ENCODE data around the gene RTN4RL1. TPM values are rescaled to one million over a fixed set of nuclear protein-coding genes. Genes with fewer than 3 reads are reported as not detected.

RTN4RL1 gene
- total and polyA plus RNA-seq, 2 of the 13 experiments (the other 11 are each of a cell fraction or from before 2014, with no cell fraction given) = 0.01 TPM; not detected in 1

DNA sequence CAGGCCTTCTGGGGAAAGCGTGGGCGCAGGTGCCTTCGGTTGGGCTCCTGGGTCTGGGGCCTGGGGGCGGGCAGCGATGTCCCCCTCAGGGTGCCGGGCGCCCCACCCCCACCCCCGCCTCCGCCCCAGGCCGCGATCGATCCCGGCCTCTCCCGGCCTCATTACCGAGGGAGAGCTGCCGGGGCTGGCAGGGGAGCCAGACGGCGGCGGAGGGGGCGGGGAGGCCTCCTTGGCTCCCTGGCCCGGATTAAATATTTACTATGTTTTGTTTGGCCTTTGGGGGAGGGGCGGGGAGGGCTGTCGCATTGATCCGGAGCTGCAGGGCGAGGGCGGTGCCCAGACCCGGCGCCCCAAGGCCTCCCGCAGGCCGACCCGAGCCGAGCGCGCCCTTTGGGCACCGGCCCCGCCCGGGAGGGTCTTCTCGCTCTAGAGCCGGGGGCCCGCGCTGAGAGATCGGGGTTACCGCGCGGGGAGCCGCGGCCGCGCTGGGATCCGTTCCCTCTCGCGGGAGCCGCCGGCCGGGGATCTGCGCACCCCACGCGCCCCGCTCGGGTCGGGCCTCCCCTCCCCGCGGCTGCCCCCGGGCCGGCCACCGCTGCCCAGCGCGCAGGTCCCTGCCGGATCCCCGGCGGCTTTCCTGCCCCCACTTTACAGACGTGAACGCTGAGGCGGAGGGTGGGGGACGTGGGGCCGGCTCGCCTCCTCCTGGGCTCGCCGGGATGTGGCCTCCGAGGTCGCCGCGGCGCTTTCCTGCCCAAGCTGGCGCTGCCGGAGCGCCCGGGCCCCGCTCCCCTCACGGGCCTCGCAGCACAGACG lies 27.0 kb downstream of the RTN4RL1 start (continued):
- TF ChIP-seq ZNF30 (CRISPR knock-in tag; IDR thresholded peaks at IDR 0.05) = no peak
- 0 out of 2 replicates have a peak, but pooled peaks have one; percentile 35 for TF ChIP-seq HNRNPL (IDR thresholded peaks at IDR 0.05; ENCODE audit: low read depth, low read length)
- no peak for TF ChIP-seq HES4 (CRISPR knock-in tag; IDR thresholded peaks at IDR 0.05; ENCODE audit: borderline replicate concordance)
- TF ChIP-seq KLF16 (CRISPR knock-in tag; IDR thresholded peaks at IDR 0.05) = peak in 1 of 2 experiments; percentile 46; a peak in 1 of 4 replicates
- TF ChIP-seq ZNF557 (CRISPR knock-in tag; IDR thresholded peaks at IDR 0.05) = no peak
- TF ChIP-seq, protein P1, sequence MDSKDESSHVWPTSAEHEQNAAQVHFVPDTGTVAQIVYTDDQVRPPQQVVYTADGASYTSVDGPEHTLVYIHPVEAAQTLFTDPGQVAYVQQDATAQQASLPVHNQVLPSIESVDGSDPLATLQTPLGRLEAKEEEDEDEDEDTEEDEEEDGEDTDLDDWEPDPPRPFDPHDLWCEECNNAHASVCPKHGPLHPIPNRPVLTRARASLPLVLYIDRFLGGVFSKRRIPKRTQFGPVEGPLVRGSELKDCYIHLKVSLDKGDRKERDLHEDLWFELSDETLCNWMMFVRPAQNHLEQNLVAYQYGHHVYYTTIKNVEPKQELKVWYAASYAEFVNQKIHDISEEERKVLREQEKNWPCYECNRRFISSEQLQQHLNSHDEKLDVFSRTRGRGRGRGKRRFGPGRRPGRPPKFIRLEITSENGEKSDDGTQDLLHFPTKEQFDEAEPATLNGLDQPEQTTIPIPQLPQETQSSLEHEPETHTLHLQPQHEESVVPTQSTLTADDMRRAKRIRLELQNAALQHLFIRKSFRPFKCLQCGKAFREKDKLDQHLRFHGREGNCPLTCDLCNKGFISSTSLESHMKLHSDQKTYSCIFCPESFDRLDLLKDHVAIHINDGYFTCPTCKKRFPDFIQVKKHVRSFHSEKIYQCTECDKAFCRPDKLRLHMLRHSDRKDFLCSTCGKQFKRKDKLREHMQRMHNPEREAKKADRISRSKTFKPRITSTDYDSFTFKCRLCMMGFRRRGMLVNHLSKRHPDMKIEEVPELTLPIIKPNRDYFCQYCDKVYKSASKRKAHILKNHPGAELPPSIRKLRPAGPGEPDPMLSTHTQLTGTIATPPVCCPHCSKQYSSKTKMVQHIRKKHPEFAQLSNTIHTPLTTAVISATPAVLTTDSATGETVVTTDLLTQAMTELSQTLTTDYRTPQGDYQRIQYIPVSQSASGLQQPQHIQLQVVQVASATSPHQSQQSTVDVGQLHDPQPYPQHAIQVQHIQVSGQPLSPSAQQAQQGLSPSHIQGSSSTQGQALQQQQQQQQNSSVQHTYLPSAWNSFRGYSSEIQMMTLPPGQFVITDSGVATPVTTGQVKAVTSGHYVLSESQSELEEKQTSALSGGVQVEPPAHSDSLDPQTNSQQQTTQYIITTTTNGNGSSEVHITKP (CRISPR knock-in tag; IDR thresholded peaks at IDR 0.05; ENCODE audit: low read depth) = no peak
- TF ChIP-seq ZNF3 (CRISPR knock-in tag; IDR thresholded peaks at IDR 0.05) = no peak
- TF ChIP-seq DNMT3B (CRISPR knock-in tag; conservative IDR thresholded peaks at IDR 0.05) = no peak
- no peak; the same call in 1 of the 2 replicates for TF ChIP-seq KAT2B (IDR thresholded peaks at IDR 0.05; ENCODE audit: borderline replicate concordance, low read depth, low read length)
- no peak for TF ChIP-seq ZNF326 (CRISPR knock-in tag; IDR thresholded peaks at IDR 0.05; ENCODE audit: borderline replicate concordance)
- no peak for TF ChIP-seq NBN (conservative IDR thresholded peaks at IDR 0.05)
- peak; percentile 80 for TF ChIP-seq RBM39 (IDR thresholded peaks at IDR 0.05; ENCODE audit: low read depth, low read length, poor library complexity, severe bottlenecking)
- TF ChIP-seq, protein P2, sequence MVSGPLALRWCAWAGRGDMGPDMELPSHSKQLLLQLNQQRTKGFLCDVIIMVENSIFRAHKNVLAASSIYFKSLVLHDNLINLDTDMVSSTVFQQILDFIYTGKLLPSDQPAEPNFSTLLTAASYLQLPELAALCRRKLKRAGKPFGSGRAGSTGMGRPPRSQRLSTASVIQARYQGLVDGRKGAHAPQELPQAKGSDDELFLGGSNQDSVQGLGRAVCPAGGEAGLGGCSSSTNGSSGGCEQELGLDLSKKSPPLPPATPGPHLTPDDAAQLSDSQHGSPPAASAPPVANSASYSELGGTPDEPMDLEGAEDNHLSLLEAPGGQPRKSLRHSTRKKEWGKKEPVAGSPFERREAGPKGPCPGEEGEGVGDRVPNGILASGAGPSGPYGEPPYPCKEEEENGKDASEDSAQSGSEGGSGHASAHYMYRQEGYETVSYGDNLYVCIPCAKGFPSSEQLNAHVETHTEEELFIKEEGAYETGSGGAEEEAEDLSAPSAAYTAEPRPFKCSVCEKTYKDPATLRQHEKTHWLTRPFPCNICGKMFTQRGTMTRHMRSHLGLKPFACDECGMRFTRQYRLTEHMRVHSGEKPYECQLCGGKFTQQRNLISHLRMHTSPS (CRISPR knock-in tag; IDR thresholded peaks at IDR 0.05; ENCODE audit: low read depth) = peak; percentile 68; the same call in 1 of the 2 replicates
- no peak for TF ChIP-seq NFIC (IDR thresholded peaks at IDR 0.05; ENCODE audit: low read length)
- no peak for TF ChIP-seq ZSCAN9 (CRISPR knock-in tag; IDR thresholded peaks at IDR 0.05; ENCODE audit: borderline replicate concordance)
- TF ChIP-seq KLF13 (CRISPR knock-in tag; IDR thresholded peaks at IDR 0.05) = no peak
- no peak for TF ChIP-seq ZKSCAN5 (CRISPR knock-in tag; IDR thresholded peaks at IDR 0.05)
- TF ChIP-seq RORA (CRISPR knock-in tag; IDR thresholded peaks at IDR 0.05) = no peak
- no peak for TF ChIP-seq ZNF136 (CRISPR knock-in tag; IDR thresholded peaks at IDR 0.05; ENCODE audit: low read depth)
- no peak for TF ChIP-seq PHF21A (CRISPR knock-in tag; IDR thresholded peaks at IDR 0.05)
- no peak; the same call in 1 of the 2 replicates for TF ChIP-seq HDAC2 (CRISPR knock-in tag; IDR thresholded peaks at IDR 0.05)
- TF ChIP-seq, protein P3, sequence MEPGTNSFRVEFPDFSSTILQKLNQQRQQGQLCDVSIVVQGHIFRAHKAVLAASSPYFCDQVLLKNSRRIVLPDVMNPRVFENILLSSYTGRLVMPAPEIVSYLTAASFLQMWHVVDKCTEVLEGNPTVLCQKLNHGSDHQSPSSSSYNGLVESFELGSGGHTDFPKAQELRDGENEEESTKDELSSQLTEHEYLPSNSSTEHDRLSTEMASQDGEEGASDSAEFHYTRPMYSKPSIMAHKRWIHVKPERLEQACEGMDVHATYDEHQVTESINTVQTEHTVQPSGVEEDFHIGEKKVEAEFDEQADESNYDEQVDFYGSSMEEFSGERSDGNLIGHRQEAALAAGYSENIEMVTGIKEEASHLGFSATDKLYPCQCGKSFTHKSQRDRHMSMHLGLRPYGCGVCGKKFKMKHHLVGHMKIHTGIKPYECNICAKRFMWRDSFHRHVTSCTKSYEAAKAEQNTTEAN (CRISPR knock-in tag; conservative IDR thresholded peaks at IDR 0.05) = no peak

Data from HepG2 (cell line).